T-helper 17 cell (primary cell): ENCODE results near the gene STK39. TPM values are rescaled to one million over a fixed set of nuclear protein-coding genes. Genes with fewer than 3 reads are reported as not detected.
A peak's percentile ranks its signal among the peaks of the same experiment; 100 is the strongest.

ENCODE experiments used
- ATAC-seq: fragments of 150-1000 bp; cut with Tn5 transposase; 2 replicates; pipeline ENCODE4 v1.10.0; 2021; ENCODE audit warnings: mild to moderate bottlenecking, moderate library complexity
- DNase-seq, 3 donors: peaks; one replicate each; pipeline versions ENCODE4 v3.0.0 to v3.0.0-alpha.2; 2020 to 2021
- H3K9me3 ChIP-seq: one replicate; pipeline ENCODE4 v1.7.0; 2013; ENCODE audit warnings: low read length, mild to moderate bottlenecking; ENCODE audit not compliant: control insufficient read depth, poor library complexity, severe bottlenecking
- H3K27ac Mint-ChIP-seq: one replicate; pipeline ENCODE4 v1.8.0; 2022; ENCODE audit warnings: mild to moderate bottlenecking, moderate library complexity, mixed read lengths
- H3K27me3 Mint-ChIP-seq: one replicate; pipeline ENCODE4 v1.8.0; 2022; ENCODE audit warnings: mixed read lengths
- H3K36me3 Mint-ChIP-seq: one replicate; pipeline ENCODE4 v1.8.0; 2022; ENCODE audit warnings: low read depth, mixed read lengths
- H3K4me1 Mint-ChIP-seq: one replicate; pipeline ENCODE4 v1.8.0; 2022; ENCODE audit warnings: mild to moderate bottlenecking, mixed read lengths
- H3K4me3 Mint-ChIP-seq: one replicate; pipeline ENCODE4 v1.8.0; 2022; ENCODE audit warnings: mild to moderate bottlenecking, moderate library complexity, mixed read lengths
- total RNA-seq, 4 donors: library from RNA in 2 of 4; stranded (reverse) in 2 of 4; gene quantifications; one replicate each; pipeline ENCODE4 v1.2.3 and lab custom pipeline; 2022 to 2026

The STK39 gene
- total RNA-seq, 2 donors from 2014 or later = 24.1 to 26.1 TPM

DNA sequence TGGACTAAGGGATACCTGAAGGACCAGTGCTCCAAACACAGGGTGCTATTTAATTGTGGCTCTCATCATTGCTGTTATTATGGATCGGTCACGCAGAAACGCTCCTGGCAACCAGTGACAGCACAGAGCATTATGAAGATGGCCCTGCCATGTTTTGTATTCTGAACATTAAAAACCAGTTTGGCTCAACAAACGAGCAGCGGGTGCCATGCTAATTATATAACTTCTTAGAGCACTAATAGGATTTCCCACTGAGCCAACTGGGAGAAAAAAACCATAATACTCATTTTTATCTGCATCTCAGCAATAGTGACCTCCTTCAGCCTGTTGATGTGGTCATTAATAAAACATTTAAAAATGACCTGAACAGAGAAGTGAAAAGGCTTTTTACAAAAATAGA lies 212.8 kb downstream of the STK39 start:
- H3K36me3 Mint-ChIP-seq = peaks cover 3% of the 10 kb centered on the region

DNA sequence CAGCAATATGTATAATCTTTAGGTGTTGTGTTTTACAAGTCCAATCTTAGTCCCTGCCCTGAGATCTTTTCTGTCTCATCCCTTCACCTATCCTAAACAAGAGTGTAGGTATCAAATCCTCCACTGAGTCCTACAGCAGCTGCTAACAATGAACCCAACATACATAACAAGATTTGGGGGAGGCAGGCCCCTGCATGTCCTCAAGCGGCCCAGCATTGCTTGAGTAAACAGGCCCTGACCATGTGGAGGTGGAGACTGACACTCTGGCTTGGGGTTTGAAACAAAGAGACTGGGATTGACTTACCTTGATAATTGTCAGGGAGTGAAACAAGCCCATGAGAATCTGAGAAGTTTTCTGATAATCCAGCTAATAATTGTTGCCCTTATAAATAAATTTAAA lies 213.4 kb downstream of the STK39 start:
- no peaks in the 10 kb centered on the region for H3K27me3 Mint-ChIP-seq
- no peak for DNase-seq
- peaks cover 6% of the 10 kb centered on the region for H3K4me1 Mint-ChIP-seq
- no peaks in the 10 kb centered on the region for H3K9me3 ChIP-seq
- no peak overlapping the region for H3K27ac Mint-ChIP-seq
- ATAC-seq = no peak
- H3K36me3 Mint-ChIP-seq = peaks cover 3% of the 10 kb centered on the region
- H3K4me3 Mint-ChIP-seq = no peak overlapping the region

More for the DNA sequence above, 212.8 kb downstream of the STK39 start:
- ATAC-seq = no peak
- no peak for DNase-seq
- no peak overlapping the region for H3K27ac Mint-ChIP-seq
- no peaks in the 10 kb centered on the region for H3K9me3 ChIP-seq
- H3K4me3 Mint-ChIP-seq = no peak overlapping the region
- no peaks in the 10 kb centered on the region for H3K27me3 Mint-ChIP-seq
- H3K4me1 Mint-ChIP-seq = peaks cover 6% of the 10 kb centered on the region

DNA sequence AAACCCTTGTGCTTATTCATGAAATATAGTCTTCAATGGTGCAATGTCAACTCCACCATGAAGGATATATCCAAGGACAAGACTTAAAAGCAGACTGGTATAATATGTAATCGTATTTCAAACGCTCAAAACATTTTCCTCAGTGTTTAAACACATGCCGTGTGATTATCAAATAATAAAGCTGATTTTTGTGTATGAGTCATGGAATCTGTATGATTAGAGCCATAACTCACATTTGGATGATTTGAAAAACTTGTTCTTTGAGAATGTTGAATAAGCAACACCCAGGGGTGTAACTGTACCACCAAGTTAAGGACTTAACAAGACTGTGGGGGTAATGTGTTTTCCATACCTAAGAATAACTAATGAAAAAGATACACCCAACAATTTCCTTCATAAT lies 215.3 kb downstream of the STK39 start:
- no peak overlapping the region for H3K27ac Mint-ChIP-seq
- no peak overlapping the region for H3K4me3 Mint-ChIP-seq
- peaks cover 6% of the 10 kb centered on the region for H3K4me1 Mint-ChIP-seq
- H3K9me3 ChIP-seq = no peaks in the 10 kb centered on the region
- DNase-seq (no peak), ATAC-seq (no peak)
- peaks cover 3% of the 10 kb centered on the region for H3K36me3 Mint-ChIP-seq
- no peaks in the 10 kb centered on the region for H3K27me3 Mint-ChIP-seq

DNA sequence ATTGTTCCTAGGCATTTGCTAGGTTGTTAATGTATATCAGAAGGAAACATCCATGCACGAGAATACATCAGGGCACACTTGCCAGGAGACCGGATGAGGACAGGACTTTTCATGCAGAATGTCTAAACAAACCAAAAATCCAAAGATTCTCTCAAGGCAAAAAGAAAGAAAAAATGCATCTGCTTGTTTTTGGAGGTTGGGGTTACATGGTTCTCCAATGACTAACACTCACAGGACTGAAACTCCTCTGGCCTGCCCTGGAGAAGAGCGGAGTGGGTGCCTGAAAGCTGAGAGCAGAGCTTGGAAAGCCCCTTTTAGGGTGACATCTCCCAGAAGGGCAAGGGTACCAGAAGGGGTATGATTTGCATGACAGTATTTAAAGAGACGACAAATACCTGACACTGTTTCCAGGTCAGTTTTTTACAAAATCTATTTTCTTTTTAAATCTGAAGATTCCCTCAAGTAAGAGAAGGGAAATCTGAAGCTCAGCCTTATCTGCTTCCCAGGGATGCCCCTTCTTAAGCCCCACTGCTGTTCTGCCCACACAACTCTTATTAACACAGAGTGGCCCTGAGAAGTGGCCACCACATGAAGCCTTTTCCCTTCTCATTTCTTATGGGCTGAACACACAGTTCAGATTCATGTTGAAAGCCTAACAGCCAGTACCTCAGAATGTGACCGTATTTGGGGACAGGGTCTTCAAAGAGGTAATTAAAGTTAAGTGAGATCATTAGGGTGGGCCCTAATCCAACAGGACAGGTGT lies 216.4 kb downstream of the STK39 start:
- DNase-seq (no peak), ATAC-seq (no peak)
- Mint-ChIP-seq H3K36me3 (peaks cover 7% of the 10 kb centered on the region), H3K4me3 (no peak overlapping the region), H3K27me3 (no peaks in the 10 kb centered on the region), H3K4me1 (peaks cover 8% of the 10 kb centered on the region), H3K27ac (no peak overlapping the region)
- no peaks in the 10 kb centered on the region for H3K9me3 ChIP-seq

DNA sequence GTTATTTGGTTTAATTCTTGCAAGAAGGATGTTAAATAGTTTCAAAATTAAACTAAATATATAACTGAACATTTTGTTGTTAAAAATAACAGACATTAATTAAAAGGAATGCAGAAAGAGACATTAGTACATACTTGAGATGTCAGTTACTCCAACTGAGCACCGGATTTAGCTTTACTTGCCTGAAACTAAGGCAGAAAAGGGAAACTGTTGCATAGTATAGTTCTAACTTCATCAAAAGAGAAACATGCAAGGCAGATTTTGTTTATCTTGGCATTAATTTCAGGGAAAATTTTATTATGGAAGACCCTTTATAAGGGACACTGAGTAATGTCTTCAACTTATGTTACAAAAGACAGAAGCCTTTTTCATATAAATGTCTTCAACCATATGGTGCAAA lies 218.3 kb downstream of the STK39 start:
- H3K4me3 Mint-ChIP-seq = no peak overlapping the region
- ATAC-seq (no peak), DNase-seq (no peak)
- no peak overlapping the region for H3K27ac Mint-ChIP-seq
- H3K27me3 Mint-ChIP-seq = no peaks in the 10 kb centered on the region
- no peaks in the 10 kb centered on the region for H3K9me3 ChIP-seq
- peaks cover 12% of the 10 kb centered on the region for H3K36me3 Mint-ChIP-seq
- peaks cover 9% of the 10 kb centered on the region for H3K4me1 Mint-ChIP-seq

DNA sequence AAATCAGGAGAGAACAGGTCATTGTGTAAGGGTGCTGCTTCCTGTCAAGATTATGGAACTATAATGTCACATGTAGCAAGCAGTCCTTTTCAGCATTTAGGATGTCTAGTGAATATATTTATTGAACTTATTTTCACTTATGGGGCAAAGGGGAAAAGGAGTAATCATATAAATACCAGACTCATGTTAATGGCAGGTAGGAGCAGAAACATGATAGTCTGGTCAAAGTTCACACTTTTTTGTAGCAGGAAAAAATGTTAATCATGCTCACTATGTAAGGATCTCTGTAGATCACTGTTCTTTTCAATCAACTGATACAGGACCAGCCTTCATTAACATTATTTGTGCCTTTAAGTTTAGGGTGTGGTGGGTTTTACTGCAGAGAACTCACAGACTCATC lies 219.0 kb downstream of the STK39 start:
- Mint-ChIP-seq H3K27ac (no peak overlapping the region), H3K4me1 (peaks cover 9% of the 10 kb centered on the region), H3K27me3 (no peaks in the 10 kb centered on the region), H3K4me3 (no peak overlapping the region), H3K36me3 (peaks cover 12% of the 10 kb centered on the region)
- ATAC-seq = no peak
- no peak for DNase-seq
- H3K9me3 ChIP-seq = no peaks in the 10 kb centered on the region

DNA sequence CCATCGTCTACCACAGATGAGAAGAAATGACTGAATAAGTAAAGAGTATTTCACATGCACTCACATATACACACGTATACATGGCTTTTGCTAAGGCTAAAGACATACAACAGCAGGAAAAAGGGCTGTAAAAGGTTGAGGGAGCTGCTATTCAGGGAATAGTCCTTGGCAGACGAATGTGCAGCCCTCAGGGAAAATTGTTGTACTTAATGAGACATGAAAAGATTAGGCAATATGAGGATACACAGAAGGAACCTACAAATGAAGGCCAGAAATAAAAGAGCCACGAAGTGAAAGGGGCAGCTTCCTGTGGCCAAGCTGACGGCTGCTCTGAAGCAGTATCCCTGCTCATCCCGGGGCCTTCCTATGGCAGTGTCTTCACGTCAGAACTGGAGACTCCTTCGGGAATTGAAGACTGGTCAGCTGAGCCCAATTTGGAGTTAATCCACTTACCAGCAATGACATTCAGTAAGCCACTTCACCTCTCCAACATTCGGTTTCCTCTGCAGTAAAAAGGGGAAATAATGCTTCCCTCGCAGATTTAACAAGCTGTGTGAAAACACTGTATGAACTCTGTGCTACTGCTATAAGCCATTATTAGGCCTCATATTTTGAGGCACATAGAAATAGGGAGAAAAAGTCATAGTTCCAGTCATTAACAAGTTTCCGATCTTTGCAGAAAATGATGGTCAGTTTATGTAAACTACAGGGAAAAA lies 221.8 kb downstream of the STK39 start:
- DNase-seq = no peak
- no peak for ATAC-seq
- Mint-ChIP-seq H3K27me3 (no peaks in the 10 kb centered on the region), H3K4me1 (peaks cover 9% of the 10 kb centered on the region), H3K36me3 (peaks cover 12% of the 10 kb centered on the region), H3K27ac (no peak overlapping the region), H3K4me3 (no peak overlapping the region)
- H3K9me3 ChIP-seq = no peaks in the 10 kb centered on the region

DNA sequence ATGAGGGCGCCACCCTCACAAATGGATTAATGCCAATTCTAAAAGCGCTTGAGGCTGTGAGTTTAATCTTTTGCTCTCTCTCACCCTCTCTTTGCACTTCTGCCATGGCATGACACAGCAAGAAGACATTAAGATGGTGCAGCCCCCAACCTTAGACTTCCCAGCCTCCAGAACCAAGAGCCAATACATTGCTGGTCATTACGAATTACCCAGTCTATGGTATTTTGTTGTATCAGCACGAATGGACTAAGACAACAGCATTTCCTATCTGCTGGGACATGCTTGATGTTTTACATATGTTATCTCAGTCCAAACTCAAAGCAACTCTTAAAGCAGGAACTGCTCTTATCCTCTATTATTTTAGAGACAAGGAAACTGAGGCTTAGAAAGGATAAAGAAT lies 222.9 kb downstream of the STK39 start:
- H3K27ac Mint-ChIP-seq = peak overlapping the region; percentile 6
- peaks cover 12% of the 10 kb centered on the region for H3K36me3 Mint-ChIP-seq
- no peak for DNase-seq
- no peak overlapping the region for H3K4me3 Mint-ChIP-seq
- no peak for ATAC-seq
- no peaks in the 10 kb centered on the region for H3K9me3 ChIP-seq
- peaks cover 9% of the 10 kb centered on the region for H3K4me1 Mint-ChIP-seq
- H3K27me3 Mint-ChIP-seq = no peaks in the 10 kb centered on the region

DNA sequence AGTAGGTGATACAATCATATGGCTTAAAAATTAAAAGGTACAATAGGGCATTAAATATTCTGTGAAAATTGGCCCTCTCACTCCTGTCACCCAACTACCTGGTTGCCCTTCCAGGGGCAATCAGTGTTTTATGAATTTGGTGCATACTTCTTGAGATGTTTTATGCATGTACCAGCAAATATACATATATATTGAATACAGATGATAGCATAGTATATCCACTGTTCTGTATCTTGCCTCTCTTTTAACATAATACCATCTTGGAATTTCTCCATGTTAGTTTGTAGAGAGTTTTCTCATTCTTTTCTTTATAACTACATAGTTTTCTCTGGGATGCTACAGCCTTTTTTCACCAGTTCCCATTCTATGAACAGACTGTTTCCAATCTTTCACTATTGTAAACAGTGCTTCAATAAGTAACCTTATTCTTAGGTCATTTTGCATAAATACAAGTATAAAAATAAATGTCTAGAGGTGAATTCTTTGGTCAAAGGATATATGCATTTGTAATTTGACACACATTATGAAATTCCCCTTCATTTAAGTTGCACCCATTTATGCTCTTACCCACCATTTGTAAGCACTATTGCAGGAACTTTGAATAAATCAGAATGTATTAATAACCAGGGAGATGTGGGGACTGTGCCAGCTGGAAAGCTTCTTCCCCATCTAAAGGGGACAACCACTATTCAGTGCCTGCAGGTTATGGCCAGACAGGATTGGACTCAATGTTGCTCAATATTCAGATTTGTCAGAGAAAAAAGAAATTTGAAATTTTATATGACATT lies 225.4 kb downstream of the STK39 start:
- H3K36me3 Mint-ChIP-seq = peaks cover 12% of the 10 kb centered on the region
- H3K4me3 Mint-ChIP-seq = no peak overlapping the region
- no peak overlapping the region for H3K27ac Mint-ChIP-seq
- ATAC-seq = no peak
- no peak for DNase-seq
- H3K4me1 Mint-ChIP-seq = peaks cover 9% of the 10 kb centered on the region
- H3K9me3 ChIP-seq = no peaks in the 10 kb centered on the region
- no peaks in the 10 kb centered on the region for H3K27me3 Mint-ChIP-seq

DNA sequence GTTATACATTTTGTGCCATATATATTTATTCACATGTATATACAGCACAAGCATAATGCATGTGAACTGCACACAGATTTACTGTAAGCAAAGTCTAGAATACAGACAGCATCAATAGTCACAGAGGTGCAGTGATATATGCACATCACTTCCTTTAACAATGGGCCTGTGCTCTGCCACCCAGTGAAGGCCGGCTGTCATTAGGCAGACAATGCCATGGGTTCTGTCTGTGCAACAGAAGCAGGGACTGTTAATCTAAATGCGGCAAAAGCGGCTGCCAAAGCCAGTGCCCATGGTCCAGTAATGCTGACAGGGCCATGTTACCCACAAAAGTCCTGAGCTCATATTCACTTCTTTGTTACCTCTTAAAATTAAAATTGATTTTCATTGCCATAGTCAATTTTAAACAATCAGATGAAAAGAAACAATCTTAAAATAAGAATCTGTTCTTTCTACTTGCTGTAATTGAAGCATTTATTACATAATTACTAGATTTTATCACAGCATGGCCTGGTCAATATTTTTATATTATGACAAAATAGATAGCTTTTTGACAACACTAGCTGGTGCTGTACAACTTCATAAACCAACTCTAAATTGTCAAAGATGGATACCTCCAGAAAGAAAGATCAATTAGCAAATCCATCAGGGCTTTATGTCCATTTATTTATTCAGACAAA lies 232.0 kb downstream of the STK39 start:
- DNase-seq = no peak
- no peaks in the 10 kb centered on the region for H3K4me1 Mint-ChIP-seq
- H3K9me3 ChIP-seq = no peaks in the 10 kb centered on the region
- no peaks in the 10 kb centered on the region for H3K27me3 Mint-ChIP-seq
- H3K36me3 Mint-ChIP-seq = peaks cover 2% of the 10 kb centered on the region
- ATAC-seq = no peak
- no peak overlapping the region for H3K4me3 Mint-ChIP-seq
- no peak overlapping the region for H3K27ac Mint-ChIP-seq

DNA sequence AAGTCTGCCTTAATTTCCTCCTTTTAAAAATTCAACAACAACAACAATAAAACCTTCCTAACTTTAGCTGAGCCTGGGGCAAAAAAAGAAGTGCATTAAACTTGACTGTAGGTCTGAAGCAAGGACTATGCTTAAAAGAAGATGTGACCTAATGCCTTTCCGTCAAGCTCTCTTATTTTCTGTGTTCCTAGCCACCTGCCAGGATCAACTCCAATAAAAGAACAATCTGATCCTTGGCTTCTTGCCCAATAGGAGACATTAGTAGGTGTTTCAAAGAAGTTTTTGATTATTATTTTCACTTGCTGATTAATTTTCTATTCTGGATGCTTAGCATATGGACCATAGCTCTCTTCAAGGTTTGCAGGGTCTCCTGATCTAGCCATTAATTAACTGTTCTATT lies 237.5 kb downstream of the STK39 start:
- H3K36me3 Mint-ChIP-seq = peaks cover 13% of the 10 kb centered on the region
- H3K27me3 Mint-ChIP-seq = no peaks in the 10 kb centered on the region
- ATAC-seq (no peak), DNase-seq (no peak)
- H3K9me3 ChIP-seq = no peaks in the 10 kb centered on the region
- H3K27ac Mint-ChIP-seq = no peak overlapping the region
- peaks cover 7% of the 10 kb centered on the region for H3K4me1 Mint-ChIP-seq
- H3K4me3 Mint-ChIP-seq = no peak overlapping the region

DNA sequence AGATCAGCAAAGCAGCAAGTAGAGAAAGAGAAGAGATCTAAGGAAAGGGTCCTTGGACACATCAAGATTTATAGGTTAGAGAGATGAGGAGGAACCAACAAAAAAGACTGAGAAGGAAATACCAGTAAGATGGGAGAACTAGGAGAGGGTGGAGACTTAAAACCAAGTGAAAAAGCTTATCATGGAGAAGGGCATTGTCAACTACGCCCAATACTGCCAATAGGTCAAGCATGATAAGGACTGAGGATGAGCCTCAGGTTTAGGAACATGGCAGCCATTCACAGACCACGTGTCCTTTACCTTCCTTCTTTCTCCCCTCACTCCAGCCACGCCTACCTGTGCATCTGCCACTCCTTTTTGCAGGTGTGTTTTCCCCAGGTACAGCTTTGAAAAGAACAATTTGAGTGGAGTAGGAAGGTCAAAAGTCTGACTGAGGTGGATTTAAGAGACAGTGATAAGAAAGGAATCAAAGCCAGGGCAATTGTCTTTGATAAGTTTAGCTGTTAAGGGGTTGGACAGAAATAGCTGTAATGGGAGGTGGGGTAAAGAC lies 238.7 kb downstream of the STK39 start:
- Mint-ChIP-seq H3K27ac (no peak overlapping the region), H3K36me3 (peaks cover 16% of the 10 kb centered on the region), H3K4me1 (peaks cover 11% of the 10 kb centered on the region), H3K4me3 (no peak overlapping the region), H3K27me3 (no peaks in the 10 kb centered on the region)
- ATAC-seq (no peak), DNase-seq (no peak)
- H3K9me3 ChIP-seq = no peaks in the 10 kb centered on the region

DNA sequence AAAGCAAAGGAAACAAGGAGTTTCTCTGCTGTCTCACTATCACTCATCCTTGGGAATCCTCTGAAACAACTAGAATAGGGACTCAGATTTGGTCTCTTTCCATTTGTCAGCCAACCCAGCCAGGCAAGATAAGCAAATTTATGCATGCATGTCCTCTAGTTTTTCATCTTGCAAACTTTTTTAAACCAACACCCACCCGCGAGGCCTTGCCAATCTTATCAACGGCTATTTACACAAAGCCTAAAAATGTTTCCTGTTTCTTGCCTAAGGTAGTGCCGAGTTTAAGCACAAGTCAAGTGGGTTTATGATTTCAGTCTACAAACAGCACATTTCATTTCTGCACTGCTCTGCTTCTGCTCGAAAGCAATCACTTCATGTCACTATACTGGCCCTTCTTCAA lies 240.9 kb downstream of the STK39 start:
- no peak overlapping the region for H3K4me3 Mint-ChIP-seq
- DNase-seq (no peak), ATAC-seq (no peak)
- H3K27me3 Mint-ChIP-seq = no peaks in the 10 kb centered on the region
- H3K9me3 ChIP-seq = no peaks in the 10 kb centered on the region
- H3K36me3 Mint-ChIP-seq = peaks cover 14% of the 10 kb centered on the region
- H3K27ac Mint-ChIP-seq = no peak overlapping the region
- H3K4me1 Mint-ChIP-seq = peaks cover 14% of the 10 kb centered on the region
